Pancreas (tissue), 10 donors: ENCODE measurements around the gene BRICD5. TPM values are rescaled to one million over a fixed set of nuclear protein-coding genes. Genes with fewer than 3 reads are reported as not detected.

Source experiments
- ATAC-seq, 4 donors: fragments of 200-7000 bp; cut with Tn5 transposase; one replicate each; pipeline versions ENCODE4 v1.8.0 to v1.9.1; 2020; ENCODE audit warnings: mild to moderate bottlenecking in 4 of 4, moderate library complexity in 4 of 4
- DNase-seq, 6 donors: peaks; one replicate each; pipeline ENCODE4 v3.0.0-alpha.2; 2020
- FAIRE-seq: peaks from 2 replicates; lab custom pipeline; 2012; peaks lifted over from hg19 to GRCh38; lab: Jason Lieb, UNC
- H3K27ac ChIP-seq, 4 donors: fragments of 200-600 bp; sonication (generic); 1 replicate in 3 of 4; 2 replicates in 1 of 4; pipeline versions ENCODE4 v1.5.0 to v1.8.0; 2020
- H3K27me3 ChIP-seq, 4 donors: fragments of 200-600 bp; one replicate each; pipeline ENCODE4 v1.8.0; 2021
- H3K36me3 ChIP-seq, 3 donors: fragments of 200-600 bp; sonication (generic) in 1 of 3; one replicate each; pipeline versions ENCODE4 v1.5.0 to v1.8.0; 2020 to 2021
- H3K4me1 ChIP-seq, 3 donors: fragments of 200-600 bp; one replicate each; pipeline ENCODE4 v1.8.0; 2021
- H3K4me3 ChIP-seq, 4 donors: fragments of 200-600 bp; sonication (generic) in 2 of 4; one replicate each; pipeline versions ENCODE4 v1.5.0 to v1.8.0; 2020 to 2021
- H3K9me3 ChIP-seq, 4 donors: fragments of 200-600 bp; one replicate each; pipeline ENCODE4 v1.8.0; 2021
- CTCF ChIP-seq, 4 donors: fragments of 200-600 bp; sonication (generic) in 3 of 4; IDR thresholded peaks; one replicate each; pipeline versions ENCODE4 v1.5.0 to v1.8.0; 2021; ENCODE audit warnings: antibody characterized with exemption in 4 of 4
- WGBS, 2 donors: extraction: QIAGEN DNeasy Blood & Tissue Kit; methylation state at CpG; one replicate each; pipeline ENCODE4 v1.1.7; 2013; 5-methylcytosine and 5-hydroxymethylcytosine counted together
- intact Hi-C, 3 donors: fragments of 100-400 bp; cut with DNase I; formaldehyde crosslinking; loops; one replicate each; pipeline versions ENCODE4 v1.11.1 to v1.14.2; 2022
- polyA plus RNA-seq, 2 donors: library from polyadenylated mRNA; stranded (reverse); fragments of 200-250 nt; gene quantifications; one replicate each; pipeline ENCODE4 v1.2.3, GENCODE V29; 2013
- total RNA-seq, 6 donors: library from RNA; stranded (reverse); fragmentation: NEBNext Ultra II Directional in 4 of 6; extraction: Animal tissue kit (Norgen Biotek cat#: 25700) in 4 of 6; gene quantifications; one replicate each; pipeline versions ENCODE4 v1.2.1 to v1.2.4, GENCODE V29; 2021 to 2023
- donor health status: healthy with polysubstance abuse.
- donor health status: DM: no; HTN: no; CAD: no; lungs with moderate emphysema.
- donor health status: DM: no; HTN: no; CAD: no.
- donor health status: control.
- donor health status: control.
- donor health status: Bipolar disorder and iron deficiency.
- donor health status: DM: yes; HTN: yes; CAD: no.
- donor health status: DM: no; HTN: no; CAD: no.
- donor health status: DM: no; HTN: no; CAD: no.
- donor health status: DM: yes; HTN: yes; CAD: no.

Gene BRICD5
- total and polyA plus RNA-seq, 8 donors = 1.0 to 24.5 (median 2.1) TPM

DNA sequence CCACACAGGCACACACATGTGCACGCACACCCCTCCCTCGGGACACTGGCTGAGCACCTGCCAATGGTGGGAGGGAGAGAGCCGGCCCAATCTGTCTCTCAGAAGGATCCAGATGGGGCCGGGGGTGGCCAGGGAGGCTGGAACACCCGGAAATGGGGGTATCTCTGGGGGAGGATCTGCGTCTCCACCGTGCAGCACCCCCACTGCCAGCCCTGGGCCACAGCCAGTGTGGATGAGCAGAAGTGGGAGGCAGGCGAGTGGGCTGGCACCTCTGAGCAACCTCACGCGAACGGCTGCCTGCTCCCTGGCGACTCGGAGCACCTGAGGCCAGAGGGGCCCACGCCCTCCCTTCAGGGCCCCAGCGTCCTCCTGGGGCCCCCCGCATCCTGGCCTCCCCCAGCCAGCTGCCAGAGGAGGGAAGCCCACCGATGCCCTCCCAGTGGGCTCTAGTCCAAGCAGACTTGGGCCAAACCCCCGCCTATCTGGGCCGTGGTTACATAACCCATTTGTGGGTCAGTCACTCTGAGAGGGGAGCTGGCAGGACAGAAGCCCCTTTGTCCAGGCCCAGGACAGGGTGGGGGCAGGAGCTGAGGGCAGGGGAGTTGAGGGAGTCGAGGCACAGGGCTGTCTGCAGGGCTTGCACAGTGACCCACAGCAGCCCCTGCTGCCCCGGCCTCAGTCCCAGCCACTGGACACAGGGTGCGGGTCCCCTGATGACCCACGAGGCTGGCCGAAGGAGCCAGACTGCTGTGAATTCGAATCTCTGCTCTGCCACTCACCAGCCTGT is 19.8 kb downstream of the BRICD5 start:
- intact Hi-C loops = loop anchor here in 1 of 3 donors (5.0 to 10.0 kb wide), 2 partner anchors 64 to 311 kb away; partner anchors contain the start of gene ECI1
- no peaks in the 10 kb centered on the region for H3K9me3 ChIP-seq
- TF ChIP-seq CTCF (IDR thresholded peaks at IDR 0.05) = no peak
- peaks cover 5 to 7% (median 6%) of the 10 kb centered on the region in 3 donors for H3K4me1 ChIP-seq
- H3K27ac ChIP-seq = no peak overlapping the region
- 79 to 84% methylated on average over 22 to 25 of the region's 25 CpGs for WGBS, 2 donors
- ATAC-seq (no peak), FAIRE-seq (no peak), DNase-seq (no peak)
- H3K27me3 ChIP-seq = no peaks in the 10 kb centered on the region
- H3K4me3 ChIP-seq = no peak overlapping the region
- no peaks in the 10 kb centered on the region for H3K36me3 ChIP-seq

DNA sequence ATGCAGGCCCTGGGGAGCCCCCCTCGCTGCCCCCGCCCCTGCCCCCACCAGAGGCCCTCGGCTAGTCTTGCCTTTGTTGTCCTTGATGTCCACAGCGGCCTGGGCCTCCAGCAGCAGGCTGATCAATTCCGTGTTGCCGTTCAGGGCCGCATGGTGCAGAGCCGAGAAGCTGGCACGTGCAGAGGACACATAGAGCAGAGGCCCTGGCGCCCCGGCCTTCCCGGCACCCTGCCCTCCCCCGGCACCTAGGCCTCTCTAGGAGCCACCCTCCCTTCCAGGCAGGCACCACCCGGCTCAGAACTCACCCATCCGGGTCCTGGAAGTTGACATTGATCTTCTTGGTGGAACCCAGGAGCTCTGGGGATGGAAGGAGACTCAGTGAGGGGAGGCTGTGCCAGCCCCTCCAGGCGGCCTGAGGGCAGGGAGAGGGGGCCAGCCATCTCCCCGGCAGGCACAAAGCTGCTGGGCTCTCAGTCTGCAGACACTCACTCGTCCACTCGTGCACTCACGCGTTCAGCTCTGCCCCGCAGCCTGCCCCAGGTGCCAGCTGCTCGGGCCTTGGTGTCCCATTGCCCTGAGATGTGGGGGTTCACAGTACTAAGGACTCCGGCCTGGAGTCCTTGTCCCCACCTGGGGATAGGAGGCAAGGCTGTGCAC is 20.5 kb downstream of the BRICD5 start:
- no peaks in the 10 kb centered on the region for H3K9me3 ChIP-seq
- no peaks in the 10 kb centered on the region for H3K4me1 ChIP-seq
- WGBS, 2 donors = 78 to 82% methylated on average over 24 of the region's 24 CpGs
- ATAC-seq (no peak), FAIRE-seq (no peak), DNase-seq (no peak)
- no peak for TF ChIP-seq CTCF (IDR thresholded peaks at IDR 0.05)
- H3K27me3 ChIP-seq = no peaks in the 10 kb centered on the region
- H3K4me3 ChIP-seq = no peak overlapping the region
- no peak overlapping the region for H3K27ac ChIP-seq
- H3K36me3 ChIP-seq = no peaks in the 10 kb centered on the region
- intact Hi-C loops = loop anchor here in 1 of 3 donors (5.0 to 10.0 kb wide), 2 partner anchors 65 to 312 kb away; partner anchors contain the start of gene ECI1

DNA sequence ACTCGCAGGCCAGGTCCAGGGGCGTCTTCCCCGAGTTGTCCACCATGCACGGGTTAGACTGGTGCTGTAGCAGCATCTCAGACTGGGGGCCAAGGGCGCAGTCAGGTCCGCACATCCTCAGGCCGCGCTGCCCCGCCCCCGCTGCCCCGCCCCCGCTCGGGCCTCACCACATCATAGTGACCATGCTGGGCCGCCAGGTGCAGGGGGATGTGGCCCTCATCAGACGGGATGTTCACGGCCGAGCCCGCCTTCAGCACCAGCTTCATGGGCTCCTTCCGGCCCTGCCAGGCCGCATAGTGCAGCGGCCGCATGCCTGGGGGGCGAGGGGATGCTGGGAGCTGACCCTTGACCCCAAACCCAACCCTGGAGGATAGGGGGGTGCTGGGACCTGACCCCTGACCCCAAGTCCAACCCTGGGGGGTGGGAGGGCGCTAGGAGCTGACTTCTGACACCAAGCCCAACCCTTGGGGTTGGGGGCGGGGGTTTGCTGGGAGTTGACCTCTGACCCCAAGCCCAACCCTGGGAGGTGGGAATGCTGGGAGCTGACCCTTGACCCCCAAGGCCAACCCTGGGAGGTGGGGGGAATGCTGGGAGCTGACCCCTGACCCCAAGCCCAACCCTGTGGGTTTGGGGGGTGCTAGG is 21.3 kb downstream of the BRICD5 start:
- intact Hi-C loops = no loop called here
- no peaks in the 10 kb centered on the region for H3K9me3 ChIP-seq
- H3K27me3 ChIP-seq = no peaks in the 10 kb centered on the region
- DNase-seq = no peak
- H3K36me3 ChIP-seq = no peaks in the 10 kb centered on the region
- no peak overlapping the region for H3K27ac ChIP-seq
- FAIRE-seq = no peak
- no peaks in the 10 kb centered on the region for H3K4me1 ChIP-seq
- ATAC-seq = no peak
- TF ChIP-seq CTCF (IDR thresholded peaks at IDR 0.05) = no peak
- H3K4me3 ChIP-seq = no peak overlapping the region
- 83 to 94% methylated on average over 24 to 25 of the region's 25 CpGs for WGBS, 2 donors

DNA sequence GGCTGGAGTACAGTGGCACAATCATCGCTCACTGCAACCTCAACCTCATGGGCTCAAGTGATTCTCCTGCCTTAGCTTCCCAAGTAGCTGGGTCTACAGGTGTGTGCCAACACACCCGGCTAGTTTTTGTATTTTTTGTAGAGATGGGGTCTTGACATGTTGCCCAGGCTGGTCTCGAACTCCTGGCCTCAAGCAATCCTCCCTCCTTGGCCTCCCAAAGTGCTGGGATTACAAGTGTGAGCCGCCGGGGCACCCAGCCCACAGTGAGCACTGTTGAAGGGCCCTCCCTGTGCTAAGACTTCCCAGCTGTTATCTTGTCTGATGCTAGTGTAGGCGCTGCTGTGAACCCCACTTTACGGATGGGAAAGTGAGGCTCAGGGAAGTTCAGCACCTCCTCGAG is 22.3 kb downstream of the BRICD5 start:
- intact Hi-C loops = no loop called here
- 92 to 93% methylated on average over 8 of the region's 8 CpGs for WGBS, 2 donors
- no peak for DNase-seq
- no peaks in the 10 kb centered on the region for H3K36me3 ChIP-seq
- FAIRE-seq = no peak
- no peak overlapping the region for H3K27ac ChIP-seq
- H3K4me1 ChIP-seq = no peaks in the 10 kb centered on the region
- no peaks in the 10 kb centered on the region for H3K27me3 ChIP-seq
- no peak for TF ChIP-seq CTCF (IDR thresholded peaks at IDR 0.05)
- no peak overlapping the region for H3K4me3 ChIP-seq
- no peaks in the 10 kb centered on the region for H3K9me3 ChIP-seq
- no peak for ATAC-seq
